ENCODE data around the gene HOXC9.

Gene HOXC9

GRCh38 chr12:53988541-53989226, 11.3 kb upstream of the HOXC9 start:
- H3K27ac Mint-ChIP-seq = no peak overlapping the region

GRCh38 chr12:53989227-53990113, 10.5 kb upstream of the HOXC9 start:
- ATAC-seq (peak; percentile 9), DNase-seq (ENCODE audit: low spot score in 2 of 2) (no peak)
- peaks cover 15% of the 10 kb centered on the region for H3K36me3 Mint-ChIP-seq
- H3K4me3 Mint-ChIP-seq = peak overlapping the region; percentile 28
- H3K27ac Mint-ChIP-seq = no peak overlapping the region
- H3K9me3 Mint-ChIP-seq = no peaks in the 10 kb centered on the region
- H3K4me1 Mint-ChIP-seq = peaks cover 58% of the 10 kb centered on the region

More at GRCh38 chr12:53988541-53989226, 11.3 kb upstream of the HOXC9 start:
- DNase-seq (ENCODE audit: low spot score in 2 of 2) (no peak), ATAC-seq (no peak)
- peak overlapping the region; percentile 28 for H3K4me3 Mint-ChIP-seq
- H3K36me3 Mint-ChIP-seq = peaks cover 10% of the 10 kb centered on the region
- H3K4me1 Mint-ChIP-seq = peaks cover 56% of the 10 kb centered on the region
- H3K9me3 Mint-ChIP-seq = no peaks in the 10 kb centered on the region

GRCh38 chr12:53990311-53991076, 9.5 kb upstream of the HOXC9 start:
- H3K4me1 Mint-ChIP-seq = peaks cover 56% of the 10 kb centered on the region
- no peak for ATAC-seq
- DNase-seq (ENCODE audit: low spot score in 2 of 2) = no peak
- peaks cover 6% of the 10 kb centered on the region for H3K36me3 Mint-ChIP-seq
- peak overlapping the region; percentile 28 for H3K4me3 Mint-ChIP-seq
- H3K9me3 Mint-ChIP-seq = no peaks in the 10 kb centered on the region
- no peak overlapping the region for H3K27ac Mint-ChIP-seq

GRCh38 chr12:53991077-53991460, 8.9 kb upstream of the HOXC9 start:
- DNase-seq (ENCODE audit: low spot score in 2 of 2) (no peak), ATAC-seq (no peak)
- H3K4me3 Mint-ChIP-seq = no peak overlapping the region
- peaks cover 6% of the 10 kb centered on the region for H3K36me3 Mint-ChIP-seq
- peaks cover 57% of the 10 kb centered on the region for H3K4me1 Mint-ChIP-seq
- no peaks in the 10 kb centered on the region for H3K9me3 Mint-ChIP-seq
- no peak overlapping the region for H3K27ac Mint-ChIP-seq

GRCh38 chr12:53992377-53992889, 7.5 kb upstream of the HOXC9 start:
- no peak overlapping the region for H3K27ac Mint-ChIP-seq
- no peaks in the 10 kb centered on the region for H3K9me3 Mint-ChIP-seq
- DNase-seq (ENCODE audit: low spot score in 2 of 2) (no peak), ATAC-seq (no peak)
- H3K4me3 Mint-ChIP-seq = no peak overlapping the region
- H3K36me3 Mint-ChIP-seq = peaks cover 6% of the 10 kb centered on the region
- H3K4me1 Mint-ChIP-seq = peaks cover 64% of the 10 kb centered on the region

- ATAC-seq = no peak
- H3K4me1 Mint-ChIP-seq = peaks cover 70% of the 10 kb centered on the region
- no peak for DNase-seq (ENCODE audit: low spot score in 2 of 2)
- peak overlapping the region; percentile 86 for H3K4me3 Mint-ChIP-seq
- peak overlapping the region; percentile 76 for H3K27ac Mint-ChIP-seq
- H3K36me3 Mint-ChIP-seq = peaks cover 6% of the 10 kb centered on the region
- no peaks in the 10 kb centered on the region for H3K9me3 Mint-ChIP-seq
Observed at GRCh38 chr12:53993162-53994008, 6.6 kb upstream of the HOXC9 start.

- Mint-ChIP-seq H3K4me1 (peaks cover 71% of the 10 kb centered on the region), H3K9me3 (no peaks in the 10 kb centered on the region), H3K36me3 (peaks cover 6% of the 10 kb centered on the region), H3K4me3 (peak overlapping the region; percentile 86), H3K27ac (peak overlapping the region; percentile 76)
- DNase-seq (ENCODE audit: low spot score in 2 of 2) = no peak
- no peak for ATAC-seq
Observed at GRCh38 chr12:53994009-53994263, 6.0 kb upstream of the HOXC9 start.

- DNase-seq (ENCODE audit: low spot score in 2 of 2) (no peak), ATAC-seq (no peak)
- peaks cover 68% of the 10 kb centered on the region for H3K4me1 Mint-ChIP-seq
- peak overlapping the region; percentile 82 for H3K27ac Mint-ChIP-seq
- no peaks in the 10 kb centered on the region for H3K9me3 Mint-ChIP-seq
- peaks cover 6% of the 10 kb centered on the region for H3K36me3 Mint-ChIP-seq
- H3K4me3 Mint-ChIP-seq = peak overlapping the region; percentile 86
Observed at GRCh38 chr12:53994264-53995001, 5.5 kb upstream of the HOXC9 start.

GRCh38 chr12:53995002-53995377, 5.0 kb upstream of the HOXC9 start:
- ATAC-seq (no peak), DNase-seq (ENCODE audit: low spot score in 2 of 2) (no peak)
- Mint-ChIP-seq H3K4me1 (peaks cover 68% of the 10 kb centered on the region), H3K27ac (peak overlapping the region; percentile 82), H3K36me3 (peaks cover 6% of the 10 kb centered on the region), H3K4me3 (peak overlapping the region; percentile 86), H3K9me3 (no peaks in the 10 kb centered on the region)

- Mint-ChIP-seq H3K9me3 (no peaks in the 10 kb centered on the region), H3K27ac (peak overlapping the region; percentile 82)
Observed at GRCh38 chr12:53995378-53996239, 4.4 kb upstream of the HOXC9 start.

GRCh38 chr12:53996240-53997203, 3.4 kb upstream of the HOXC9 start:
- ATAC-seq (no peak), DNase-seq (ENCODE audit: low spot score in 2 of 2) (no peak)
- Mint-ChIP-seq H3K9me3 (no peaks in the 10 kb centered on the region), H3K36me3 (peaks cover 6% of the 10 kb centered on the region), H3K4me1 (peaks cover 59% of the 10 kb centered on the region), H3K27ac (peak overlapping the region; percentile 82), H3K4me3 (peak overlapping the region; percentile 86)

More at GRCh38 chr12:53995378-53996239, 4.4 kb upstream of the HOXC9 start:
- Mint-ChIP-seq H3K4me1 (peaks cover 66% of the 10 kb centered on the region), H3K36me3 (peaks cover 6% of the 10 kb centered on the region), H3K4me3 (peak overlapping the region; percentile 86)
- DNase-seq (ENCODE audit: low spot score in 2 of 2) (no peak), ATAC-seq (peak; percentile 42)

GRCh38 chr12:53997204-53998109, 2.5 kb upstream of the HOXC9 start:
- H3K4me3 Mint-ChIP-seq = peak overlapping the region; percentile 86
- no peak overlapping the region for H3K27ac Mint-ChIP-seq
- peaks cover 6% of the 10 kb centered on the region for H3K36me3 Mint-ChIP-seq
- peaks cover 61% of the 10 kb centered on the region for H3K4me1 Mint-ChIP-seq
- DNase-seq (ENCODE audit: low spot score in 2 of 2) = no peak
- ATAC-seq = no peak
- H3K9me3 Mint-ChIP-seq = no peaks in the 10 kb centered on the region
